HepG2 (cell line): ENCODE results near the gene LIPC. TPM values are rescaled to one million over a fixed set of nuclear protein-coding genes. Genes with fewer than 3 reads are reported as not detected.

ENCODE experiments used
- DPF2 ChIP-seq: sonication (generic); formaldehyde crosslinking; IDR thresholded peaks from 2 replicates; pipeline ENCODE4 v1.4.0; 2020; ENCODE audit warnings: mild to moderate bottlenecking, low read depth, missing genetic modification reagents, borderline replicate concordance
- HOXD1 ChIP-seq: sonication (generic); formaldehyde crosslinking; IDR thresholded peaks from 2 replicates; pipeline ENCODE4 v1.5.0; 2020; ENCODE audit warnings: missing genetic modification reagents
- NR2C2 ChIP-seq: sonication (generic); formaldehyde crosslinking; IDR thresholded peaks from 2 replicates; pipeline ENCODE4 v1.4.0; 2020; ENCODE audit warnings: missing genetic modification reagents, mild to moderate bottlenecking, moderate library complexity, borderline replicate concordance
- POLR2AphosphoS5 ChIP-seq: IDR thresholded peaks from 2 replicates; pipeline ENCODE4 v1.6.1; 2012; ENCODE audit warnings: low read depth, low read length
- REXO4 ChIP-seq: sonication (generic); formaldehyde crosslinking; IDR thresholded peaks from 2 replicates; pipeline ENCODE4 v1.8.0; 2022; ENCODE audit warnings: missing genetic modification reagents, mild to moderate bottlenecking, borderline replicate concordance
- TEAD3 ChIP-seq: optimal IDR thresholded peaks from 2 replicates; pipeline ENCODE3; 2016; ENCODE audit warnings: borderline replicate concordance
- ZKSCAN1 ChIP-seq: fragments of 150-350 bp; IDR thresholded peaks from 2 replicates; pipeline ENCODE4 v1.6.1; 2014; ENCODE audit warnings: low read length
- polyA plus RNA-seq, 8 experiments: library from polyadenylated mRNA; depleted of rRNA in 3 of 8; stranded (reverse) in 7 of 8; unstranded in 1 of 8; fragments of >200 nt; fragmentation: Illumina TruSeq in 4 of 8; extraction: Trizol in 4 of 8; gene quantifications; 2 replicates each; pipeline versions ENCODE4 v1.2.1 to v1.2.3, GENCODE V29; 2011 to 2016; ENCODE audit warnings: low read depth in 4 of 8, missing spikeins in 1 of 8, mixed read lengths in 1 of 8; ENCODE audit not compliant: insufficient read depth in 1 of 8
- total RNA-seq, 5 experiments: library from RNA; depleted of rRNA; stranded (reverse); fragments of >200 nt; fragmentation: Illumina TruSeq; extraction: Trizol; gene quantifications; 2 replicates each; pipeline ENCODE4 v1.2.3, GENCODE V29; 2016; ENCODE audit warnings: low read depth in 1 of 5
- TF ChIP-seq, protein P1 (sequence below): sonication (generic); formaldehyde crosslinking; IDR thresholded peaks from 2 replicates; pipeline ENCODE4 v1.4.0; 2020; ENCODE audit warnings: missing genetic modification reagents
- TF ChIP-seq, protein P2 (sequence below): IDR thresholded peaks from 2 replicates; pipeline ENCODE4 v1.6.1; 2016; ENCODE audit warnings: missing genetic modification reagents, missing compliant biosample characterization
- TF ChIP-seq, protein P3 (sequence below): sonication (generic); formaldehyde crosslinking; IDR thresholded peaks from 2 replicates; pipeline ENCODE4 v1.4.0; 2020; ENCODE audit warnings: mild to moderate bottlenecking, missing genetic modification reagents

Gene LIPC
- total and polyA plus RNA-seq, 2 of the 13 experiments (the other 11 are each of a cell fraction or from before 2014, with no cell fraction given), result 26.0 to 38.0 TPM

DNA sequence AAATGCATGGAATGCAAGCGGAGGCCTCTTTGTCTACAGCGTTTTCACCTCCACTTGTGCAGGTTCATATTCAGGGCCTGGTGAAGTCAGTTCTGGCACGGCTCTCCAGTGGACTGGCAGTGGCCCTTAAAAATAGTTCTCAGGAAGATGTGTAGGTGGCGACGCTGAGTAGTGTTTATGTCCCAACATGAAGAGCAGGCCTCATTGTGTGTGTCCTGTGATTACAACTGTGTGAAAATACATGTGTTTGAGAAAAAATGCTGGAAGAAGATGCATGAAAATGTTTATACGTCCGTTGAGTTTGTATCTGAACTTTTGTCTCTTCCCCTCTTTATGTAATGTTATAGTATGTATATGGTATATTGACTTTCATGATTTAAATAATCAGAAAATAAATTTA, 7.2 kb downstream of the LIPC start (continued):
- no peak for TF ChIP-seq ZKSCAN1
- TF ChIP-seq DPF2, result no peak
- TF ChIP-seq HOXD1 (CRISPR knock-in tag), result no peak
- TF ChIP-seq REXO4, result no peak
- TF ChIP-seq, protein P1, sequence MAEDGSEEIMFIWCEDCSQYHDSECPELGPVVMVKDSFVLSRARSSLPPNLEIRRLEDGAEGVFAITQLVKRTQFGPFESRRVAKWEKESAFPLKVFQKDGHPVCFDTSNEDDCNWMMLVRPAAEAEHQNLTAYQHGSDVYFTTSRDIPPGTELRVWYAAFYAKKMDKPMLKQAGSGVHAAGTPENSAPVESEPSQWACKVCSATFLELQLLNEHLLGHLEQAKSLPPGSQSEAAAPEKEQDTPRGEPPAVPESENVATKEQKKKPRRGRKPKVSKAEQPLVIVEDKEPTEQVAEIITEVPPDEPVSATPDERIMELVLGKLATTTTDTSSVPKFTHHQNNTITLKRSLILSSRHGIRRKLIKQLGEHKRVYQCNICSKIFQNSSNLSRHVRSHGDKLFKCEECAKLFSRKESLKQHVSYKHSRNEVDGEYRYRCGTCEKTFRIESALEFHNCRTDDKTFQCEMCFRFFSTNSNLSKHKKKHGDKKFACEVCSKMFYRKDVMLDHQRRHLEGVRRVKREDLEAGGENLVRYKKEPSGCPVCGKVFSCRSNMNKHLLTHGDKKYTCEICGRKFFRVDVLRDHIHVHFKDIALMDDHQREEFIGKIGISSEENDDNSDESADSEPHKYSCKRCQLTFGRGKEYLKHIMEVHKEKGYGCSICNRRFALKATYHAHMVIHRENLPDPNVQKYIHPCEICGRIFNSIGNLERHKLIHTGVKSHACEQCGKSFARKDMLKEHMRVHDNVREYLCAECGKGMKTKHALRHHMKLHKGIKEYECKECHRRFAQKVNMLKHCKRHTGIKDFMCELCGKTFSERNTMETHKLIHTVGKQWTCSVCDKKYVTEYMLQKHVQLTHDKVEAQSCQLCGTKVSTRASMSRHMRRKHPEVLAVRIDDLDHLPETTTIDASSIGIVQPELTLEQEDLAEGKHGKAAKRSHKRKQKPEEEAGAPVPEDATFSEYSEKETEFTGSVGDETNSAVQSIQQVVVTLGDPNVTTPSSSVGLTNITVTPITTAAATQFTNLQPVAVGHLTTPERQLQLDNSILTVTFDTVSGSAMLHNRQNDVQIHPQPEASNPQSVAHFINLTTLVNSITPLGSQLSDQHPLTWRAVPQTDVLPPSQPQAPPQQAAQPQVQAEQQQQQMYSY (CRISPR knock-in tag), result no peak
- TF ChIP-seq POLR2AphosphoS5, result no peak
- TF ChIP-seq TEAD3 (CRISPR knock-in tag), result peak; percentile 10
- TF ChIP-seq, protein P2, sequence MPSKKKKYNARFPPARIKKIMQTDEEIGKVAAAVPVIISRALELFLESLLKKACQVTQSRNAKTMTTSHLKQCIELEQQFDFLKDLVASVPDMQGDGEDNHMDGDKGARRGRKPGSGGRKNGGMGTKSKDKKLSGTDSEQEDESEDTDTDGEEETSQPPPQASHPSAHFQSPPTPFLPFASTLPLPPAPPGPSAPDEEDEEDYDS (CRISPR knock-in tag), result no peak
- TF ChIP-seq NR2C2 (CRISPR knock-in tag), result no peak
- TF ChIP-seq, protein P3, sequence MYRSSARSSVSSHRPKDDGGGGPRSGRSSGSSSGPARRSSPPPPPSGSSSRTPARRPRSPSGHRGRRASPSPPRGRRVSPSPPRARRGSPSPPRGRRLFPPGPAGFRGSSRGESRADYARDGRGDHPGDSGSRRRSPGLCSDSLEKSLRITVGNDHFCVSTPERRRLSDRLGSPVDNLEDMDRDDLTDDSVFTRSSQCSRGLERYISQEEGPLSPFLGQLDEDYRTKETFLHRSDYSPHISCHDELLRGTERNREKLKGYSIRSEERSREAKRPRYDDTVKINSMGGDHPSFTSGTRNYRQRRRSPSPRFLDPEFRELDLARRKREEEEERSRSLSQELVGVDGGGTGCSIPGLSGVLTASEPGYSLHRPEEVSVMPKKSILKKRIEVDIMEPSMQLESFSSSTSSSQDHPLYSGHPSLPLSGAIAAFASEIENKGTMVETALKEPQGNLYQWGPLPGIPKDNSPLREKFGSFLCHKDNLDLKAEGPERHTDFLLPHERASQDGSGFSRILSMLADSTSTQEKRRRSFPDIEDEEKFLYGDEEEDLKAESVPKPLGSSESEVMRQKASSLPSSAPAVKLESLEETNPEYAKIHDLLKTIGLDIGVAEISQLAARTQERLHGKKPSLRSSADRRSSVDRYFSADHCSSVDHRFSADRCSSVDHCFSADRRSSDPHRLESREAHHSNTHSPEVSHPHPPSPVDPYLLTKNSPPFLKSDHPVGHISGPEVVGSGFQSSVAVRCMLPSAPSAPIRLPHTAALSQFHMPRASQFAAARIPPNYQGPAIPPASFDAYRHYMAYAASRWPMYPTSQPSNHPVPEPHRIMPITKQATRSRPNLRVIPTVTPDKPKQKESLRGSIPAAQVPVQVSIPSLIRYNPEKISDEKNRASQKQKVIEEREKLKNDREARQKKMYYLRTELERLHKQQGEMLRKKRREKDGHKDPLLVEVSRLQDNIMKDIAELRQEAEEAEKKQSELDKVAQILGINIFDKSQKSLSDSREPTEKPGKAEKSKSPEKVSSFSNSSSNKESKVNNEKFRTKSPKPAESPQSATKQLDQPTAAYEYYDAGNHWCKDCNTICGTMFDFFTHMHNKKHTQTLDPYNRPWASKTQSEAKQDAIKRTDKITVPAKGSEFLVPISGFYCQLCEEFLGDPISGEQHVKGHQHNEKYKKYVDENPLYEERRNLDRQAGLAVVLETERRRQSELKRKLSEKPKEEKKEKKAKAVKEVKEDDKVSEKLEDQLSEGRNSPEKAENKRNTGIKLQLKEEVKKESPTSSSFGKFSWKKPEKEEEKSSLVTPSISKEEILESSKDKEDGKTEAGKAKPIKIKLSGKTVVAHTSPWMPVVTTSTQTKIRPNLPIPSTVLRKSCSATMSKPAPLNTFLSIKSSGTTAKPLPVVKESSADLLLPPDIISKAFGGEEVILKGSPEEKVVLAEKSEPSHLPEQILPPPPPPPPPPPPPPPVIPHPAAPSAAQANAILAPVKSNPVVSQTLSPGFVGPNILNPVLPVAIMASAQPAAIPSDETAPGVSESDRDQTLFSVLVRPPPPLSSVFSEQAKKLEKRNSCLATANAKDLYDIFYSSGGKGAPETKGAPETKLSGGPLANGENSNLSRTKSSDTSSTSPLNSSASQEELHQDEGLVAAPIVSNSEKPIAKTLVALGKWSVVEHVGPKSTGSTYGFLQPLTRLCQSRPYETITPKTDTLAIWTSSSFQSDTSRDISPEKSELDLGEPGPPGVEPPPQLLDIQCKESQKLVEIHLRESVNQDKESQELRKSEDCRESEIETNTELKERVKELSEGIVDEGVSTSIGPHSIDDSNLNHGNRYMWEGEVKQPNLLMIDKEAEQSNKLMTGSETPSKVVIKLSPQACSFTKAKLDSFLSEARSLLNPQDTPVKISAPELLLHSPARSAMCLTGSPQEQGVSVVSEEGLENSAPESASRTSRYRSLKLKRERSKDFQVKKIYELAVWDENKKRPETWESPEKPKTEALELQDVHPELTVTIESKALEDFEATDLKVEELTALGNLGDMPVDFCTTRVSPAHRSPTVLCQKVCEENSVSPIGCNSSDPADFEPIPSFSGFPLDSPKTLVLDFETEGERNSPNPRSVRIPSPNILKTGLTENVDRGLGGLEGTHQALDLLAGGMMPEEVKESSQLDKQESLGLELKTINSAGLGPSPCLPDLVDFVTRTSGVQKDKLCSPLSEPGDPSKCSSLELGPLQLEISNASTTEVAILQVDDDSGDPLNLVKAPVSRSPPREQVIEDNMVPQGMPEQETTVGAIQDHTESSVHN (CRISPR knock-in tag), result no peak
